ENCODE measurements around the gene IL20RA.

DNA sequence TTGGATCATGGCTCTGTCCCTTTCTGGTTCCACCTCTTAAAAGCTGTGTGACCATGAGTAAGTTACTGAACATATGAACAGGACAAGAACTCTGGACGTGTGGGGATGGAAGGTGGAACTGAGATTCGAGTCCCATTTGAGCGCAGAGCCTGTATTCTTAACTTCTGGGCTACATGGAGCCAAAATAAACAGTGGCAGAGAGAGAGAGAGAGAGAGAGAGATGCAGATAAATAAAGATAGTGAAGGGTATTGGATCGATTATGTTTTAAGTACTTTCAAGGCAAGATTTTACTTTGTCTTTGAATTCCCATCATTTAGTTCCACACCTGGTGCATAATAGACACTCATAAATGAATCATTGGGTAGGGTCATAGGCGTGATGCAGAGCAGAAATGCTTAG is 82.9 kb downstream of the IL20RA start:
- TF ChIP-seq, protein P1, sequence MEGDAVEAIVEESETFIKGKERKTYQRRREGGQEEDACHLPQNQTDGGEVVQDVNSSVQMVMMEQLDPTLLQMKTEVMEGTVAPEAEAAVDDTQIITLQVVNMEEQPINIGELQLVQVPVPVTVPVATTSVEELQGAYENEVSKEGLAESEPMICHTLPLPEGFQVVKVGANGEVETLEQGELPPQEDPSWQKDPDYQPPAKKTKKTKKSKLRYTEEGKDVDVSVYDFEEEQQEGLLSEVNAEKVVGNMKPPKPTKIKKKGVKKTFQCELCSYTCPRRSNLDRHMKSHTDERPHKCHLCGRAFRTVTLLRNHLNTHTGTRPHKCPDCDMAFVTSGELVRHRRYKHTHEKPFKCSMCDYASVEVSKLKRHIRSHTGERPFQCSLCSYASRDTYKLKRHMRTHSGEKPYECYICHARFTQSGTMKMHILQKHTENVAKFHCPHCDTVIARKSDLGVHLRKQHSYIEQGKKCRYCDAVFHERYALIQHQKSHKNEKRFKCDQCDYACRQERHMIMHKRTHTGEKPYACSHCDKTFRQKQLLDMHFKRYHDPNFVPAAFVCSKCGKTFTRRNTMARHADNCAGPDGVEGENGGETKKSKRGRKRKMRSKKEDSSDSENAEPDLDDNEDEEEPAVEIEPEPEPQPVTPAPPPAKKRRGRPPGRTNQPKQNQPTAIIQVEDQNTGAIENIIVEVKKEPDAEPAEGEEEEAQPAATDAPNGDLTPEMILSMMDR (IDR thresholded peaks at IDR 0.05): no peak
- no peak for TF ChIP-seq POLR2AphosphoS5 (IDR thresholded peaks at IDR 0.05)
